ENCODE data around the gene WDR82. TPM values are rescaled to one million over a fixed set of nuclear protein-coding genes. Genes with fewer than 3 reads are reported as not detected.

WDR82 gene
- total and polyA plus RNA-seq, 2 of the 4 experiments (the other 2 are of a cell fraction) = 38.1 to 68.1 TPM

- peak overlapping the region; percentile 79 for H3K14ac ChIP-seq (replicated peaks; ENCODE audit: low read depth, low read length)
- peaks cover 26% of the 10 kb centered on the region for H3K36me3 ChIP-seq (ENCODE audit: control insufficient read depth, insufficient read depth, low read length)
- H3K4me1 ChIP-seq (ENCODE audit: control insufficient read depth, insufficient read depth, low read length) = peaks cover 20% of the 10 kb centered on the region
- H3K56ac ChIP-seq (ENCODE audit: extremely low read depth, insufficient read depth, low read length) = no peak overlapping the region
- POLR2A ChIA-PET (ENCODE audit: unreplicated experiment) = interaction anchor here (1.1 kb wide), 1 partner anchor 14 kb away, joined by 3 read pairs; no protein-coding TSS in a partner anchor
- H4K20me1 ChIP-seq (ENCODE audit: insufficient read depth, low read length) = peaks cover 12% of the 10 kb centered on the region; the same call in 1 of the 2 replicates
- intact Hi-C loops (cut with micrococcal nuclease) (no loop called here), in situ Hi-C loops (cut with MboI; ENCODE audit: low sequenced_read_pairs) (no loop called here), dilution Hi-C loops (cut with HindIII; ENCODE audit: low sequenced_read_pairs, unreplicated experiment) (no loop called here)
- H2AFZ ChIP-seq (replicated peaks; ENCODE audit: low read length, poor library complexity) = peak overlapping the region; percentile 99
- H3K23ac ChIP-seq (ENCODE audit: low read depth, low read length) = peak overlapping the region; percentile 64
- H3K9ac ChIP-seq (ENCODE audit: low read depth, low read length) = peak overlapping the region; percentile 5
- no peak overlapping the region for H2BK15ac ChIP-seq (ENCODE audit: low read depth, low read length)
- H4K8ac ChIP-seq (ENCODE audit: low read depth in 2 of 2, low read length in 2 of 2) = peak overlapping the region; percentile 78 to 95; a peak in 3 of 4 replicates
- H3K27ac ChIP-seq (ENCODE audit: insufficient read depth, low read length) = peak overlapping the region; percentile 12; the same call in 1 of the 2 replicates
- DNase-seq = no peak
- H2AK5ac ChIP-seq (ENCODE audit: low read depth, low read length) = peak overlapping the region; percentile 95
- H2AK9ac ChIP-seq (replicated peaks; ENCODE audit: low read depth, low read length, poor library complexity) = peak overlapping the region; percentile 82
- H2BK20ac ChIP-seq (ENCODE audit: low read depth, low read length) = 0 out of 2 replicates have a peak overlapping the region, but pooled peaks have one; percentile 30
- no peak overlapping the region for H2BK5ac ChIP-seq (ENCODE audit: low read depth, low read length, poor library complexity, severe bottlenecking)
- WGBS, 2 experiments (ENCODE audit: extremely low coverage in 2 of 2, insufficient read length in 1 of 2) = 20% methylated on average over 1 of the region's 8 CpGs; no CpG with 5 or more reads in 1 of the 2 experiments
- no peak overlapping the region; the same call in 1 of the 2 replicates for H3K18ac ChIP-seq (ENCODE audit: low read depth, low read length)
- peaks cover 34% of the 10 kb centered on the region for H3K9me1 ChIP-seq (ENCODE audit: insufficient read depth, low read length)
- H3K9me3 ChIP-seq (ENCODE audit: control insufficient read depth, insufficient read depth, low read length) = 0 out of 2 replicates have a peak, but pooled peaks cover 1% of the 10 kb centered on the region
- peak overlapping the region; percentile 84 for H3K4me2 ChIP-seq (ENCODE audit: low read depth, low read length)
- peaks cover 9 to 64% of the 10 kb centered on the region in 2 experiments for H3K79me1 ChIP-seq (ENCODE audit: low read depth in 1 of 2, low read length in 2 of 2)
- TF ChIP-seq NFE2L2 (IDR thresholded peaks at IDR 0.05; ENCODE audit: low read depth, low read length) (no peak), MAFK (IDR thresholded peaks at IDR 0.05; ENCODE audit: low read depth, low read length) (no peak), USF2 (IDR thresholded peaks at IDR 0.05; ENCODE audit: low read depth, low read length) (no peak), BHLHE40 (IDR thresholded peaks at IDR 0.05; ENCODE audit: low read depth, low read length) (no peak), CTCF (conservative IDR thresholded peaks at IDR 0.05; ENCODE audit: low read depth, low read length) (no peak), CHD1 (IDR thresholded peaks at IDR 0.05; ENCODE audit: low read depth, low read length) (no peak), MXI1 (IDR thresholded peaks at IDR 0.05; ENCODE audit: borderline replicate concordance, low read depth, low read length) (no peak), FOS (IDR thresholded peaks at IDR 0.05; ENCODE audit: low read depth, low read length) (no peak), RCOR1 (IDR thresholded peaks at IDR 0.05; ENCODE audit: insufficient replicate concordance, low read length) (no peak), POLR2A (IDR thresholded peaks at IDR 0.05; ENCODE audit: low read depth, low read length) (no peak), CEBPB (IDR thresholded peaks at IDR 0.05; ENCODE audit: low read depth, low read length) (no peak), RFX5 (IDR thresholded peaks at IDR 0.05; ENCODE audit: low read depth, low read length) (no peak), RAD21 (IDR thresholded peaks at IDR 0.05; ENCODE audit: low read length) (no peak), MAZ (IDR thresholded peaks at IDR 0.05; ENCODE audit: borderline replicate concordance, low read depth, low read length) (no peak)
- no TSS peak for BruUV-seq (replicated peaks)
- CTCF ChIA-PET = interaction anchor here (1.2 kb wide), 1 partner anchor 12 kb away, joined by 3 read pairs; no protein-coding TSS in a partner anchor
- ATAC-seq (ENCODE audit: low read depth) = no peak; the same call in none of the 2 replicates
- peak overlapping the region; percentile 26; the same call in 1 of the 2 replicates for H2BK120ac ChIP-seq (ENCODE audit: low read depth, low read length)
- peak overlapping the region; percentile 75 for H3K4ac ChIP-seq (ENCODE audit: low read depth, low read length)
- peak overlapping the region; percentile 70 for H3K4me3 ChIP-seq (ENCODE audit: insufficient read depth, low read depth, low read length)
- H4K91ac ChIP-seq (ENCODE audit: insufficient read depth, low read depth, low read length) = peak overlapping the region; percentile 71; the same call in 1 of the 2 replicates
- peak overlapping the region; percentile 4 for H4K5ac ChIP-seq (ENCODE audit: low read depth, low read length)
- H3K27me3 ChIP-seq (ENCODE audit: control insufficient read depth, insufficient read depth, low read length) = no peaks in the 10 kb centered on the region
These were observed 32.2 kb downstream of the WDR82 start for GRCh38 chr3:52246264-52246620.

Measured in IMR-90 (cell line).